ENCODE measurements around the gene APOBEC2. TPM values are rescaled to one million over a fixed set of nuclear protein-coding genes. Genes with fewer than 3 reads are reported as not detected.
"Not testable (repeated sequence)": the region's sequence is repeated elsewhere in the genome, so short reads cannot be mapped to it uniquely, and the experiment has no call there.

APOBEC2 gene
- total RNA-seq, 6 experiments from 2014 or later, result not detected

GRCh38 chr6:41013466-41014153 is 39.4 kb upstream of the APOBEC2 start:
- no peaks in the 10 kb centered on the region for H3K9me3 Mint-ChIP-seq
- TF ChIP-seq CTCF (IDR thresholded peaks at IDR 0.05), result no peak
- H3K27me3 Mint-ChIP-seq (ENCODE audit: insufficient read depth), result peaks cover 14% of the 10 kb centered on the region
- no peak for DNase-seq
- H3K4me1 Mint-ChIP-seq (ENCODE audit: low read depth), result no peaks in the 10 kb centered on the region
- no peaks in the 10 kb centered on the region for H3K36me3 Mint-ChIP-seq (ENCODE audit: low read depth)
- H3K27ac Mint-ChIP-seq, result no peak overlapping the region
- H3K4me3 Mint-ChIP-seq, result no peak overlapping the region

DNA sequence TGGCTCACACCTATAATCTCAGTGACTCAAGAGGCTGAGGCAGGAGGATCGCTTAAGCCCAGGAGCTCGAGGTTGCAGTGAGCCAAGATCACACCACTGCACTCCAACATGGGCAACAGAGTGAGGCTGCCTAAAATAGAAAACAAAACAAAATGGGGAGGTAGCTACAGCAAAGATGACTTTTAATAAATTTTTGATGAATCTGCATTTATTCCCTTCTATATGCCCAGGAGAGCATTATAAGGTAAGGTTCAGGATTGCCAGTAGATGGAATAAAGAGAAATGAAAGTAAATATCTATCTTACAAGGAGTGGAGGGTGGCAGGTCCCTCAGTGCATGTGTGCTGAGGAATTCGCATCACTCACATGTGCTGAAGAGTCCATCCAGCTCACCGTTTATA is 38.2 kb upstream of the APOBEC2 start:
- Mint-ChIP-seq H3K27me3 (ENCODE audit: insufficient read depth) (peaks cover 16% of the 10 kb centered on the region), H3K9me3 (no peaks in the 10 kb centered on the region), H3K36me3 (ENCODE audit: low read depth) (no peaks in the 10 kb centered on the region; the same call in 1 of the 2 replicates), H3K27ac (no peak overlapping the region), H3K4me3 (no peak overlapping the region), H3K4me1 (ENCODE audit: low read depth) (no peaks in the 10 kb centered on the region)
- DNase-seq, result no peak
- TF ChIP-seq CTCF (IDR thresholded peaks at IDR 0.05), result no peak

- H3K9me3 Mint-ChIP-seq; H3K4me3 Mint-ChIP-seq; H3K27ac Mint-ChIP-seq; H3K4me1 Mint-ChIP-seq (ENCODE audit: low read depth); DNase-seq; H3K36me3 Mint-ChIP-seq (ENCODE audit: low read depth): not testable (repeated sequence)
- H3K27me3 Mint-ChIP-seq (ENCODE audit: insufficient read depth), result peaks cover 11% of the 10 kb centered on the region
Observed at GRCh38 chr6:41015860-41016259, 37.1 kb upstream of the APOBEC2 start.

DNA sequence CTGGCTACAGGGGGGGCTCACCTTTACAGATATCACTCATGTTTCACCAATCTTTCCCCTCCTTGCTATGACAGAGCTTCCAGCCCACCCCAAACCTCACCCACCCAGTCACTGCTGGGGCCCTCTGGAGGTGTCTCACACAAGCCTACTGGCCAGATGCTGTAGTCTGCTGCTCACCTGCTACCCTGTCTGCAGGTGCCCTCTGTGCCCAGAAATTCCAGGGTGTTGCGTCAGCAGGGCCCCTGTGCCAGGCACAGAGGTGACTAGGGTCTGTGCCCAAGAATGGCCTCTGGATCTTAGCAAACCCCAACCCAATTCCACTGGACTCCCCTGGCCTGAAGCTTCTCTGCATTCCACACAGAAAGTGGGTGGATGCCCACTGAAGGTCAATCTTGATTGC is 35.3 kb upstream of the APOBEC2 start:
- peaks cover 4% of the 10 kb centered on the region for H3K36me3 Mint-ChIP-seq (ENCODE audit: low read depth)
- H3K27ac Mint-ChIP-seq, result no peak overlapping the region
- H3K27me3 Mint-ChIP-seq (ENCODE audit: insufficient read depth), result peaks cover 6% of the 10 kb centered on the region; the same call in 1 of the 2 replicates
- TF ChIP-seq CTCF (IDR thresholded peaks at IDR 0.05), result no peak
- H3K4me3 Mint-ChIP-seq, result no peak overlapping the region
- H3K9me3 Mint-ChIP-seq, result no peaks in the 10 kb centered on the region; the same call in 1 of the 2 replicates
- peaks cover 14% of the 10 kb centered on the region for H3K4me1 Mint-ChIP-seq (ENCODE audit: low read depth)
- no peak for DNase-seq

- Mint-ChIP-seq H3K27ac (no peak overlapping the region; the same call in 1 of the 2 replicates), H3K4me3 (no peak overlapping the region), H3K4me1 (ENCODE audit: low read depth) (peaks cover 29% of the 10 kb centered on the region), H3K9me3 (no peaks in the 10 kb centered on the region; the same call in 1 of the 2 replicates), H3K27me3 (ENCODE audit: insufficient read depth) (peaks cover 4% of the 10 kb centered on the region), H3K36me3 (ENCODE audit: low read depth) (peaks cover 4% of the 10 kb centered on the region)
- TF ChIP-seq CTCF (IDR thresholded peaks at IDR 0.05), result peak; percentile 63; the same call in 1 of the 2 replicates
- peak; percentile 65 for DNase-seq
Observed at GRCh38 chr6:41021832-41022231, 31.2 kb upstream of the APOBEC2 start.

- H3K4me1 Mint-ChIP-seq (ENCODE audit: low read depth), result peaks cover 33% of the 10 kb centered on the region
- peak; percentile 18 for DNase-seq
- H3K27me3 Mint-ChIP-seq (ENCODE audit: insufficient read depth), result peaks cover 5% of the 10 kb centered on the region
- H3K36me3 Mint-ChIP-seq (ENCODE audit: low read depth), result peaks cover 4% of the 10 kb centered on the region
- H3K27ac Mint-ChIP-seq, result no peak overlapping the region; the same call in 1 of the 2 replicates
- no peak overlapping the region for H3K4me3 Mint-ChIP-seq
- H3K9me3 Mint-ChIP-seq, result no peaks in the 10 kb centered on the region; the same call in 1 of the 2 replicates
- no peak for TF ChIP-seq CTCF (IDR thresholded peaks at IDR 0.05)
Observed at GRCh38 chr6:41022294-41022693, 30.7 kb upstream of the APOBEC2 start.

All from HFFc6 (cell line).